GM21515 (cell line): Measurements from ENCODE around the gene EVI5.
"Not testable (repeated sequence)": the region's sequence is repeated elsewhere in the genome, so short reads cannot be mapped to it uniquely, and the experiment has no call there.

ENCODE experiments used
- ATAC-seq: cut with Tn5 transposase; IDR thresholded peaks from one replicate; pipeline ENCODE4 v1.9.1; 2021; ENCODE audit not compliant: unreplicated experiment

The EVI5 gene

DNA sequence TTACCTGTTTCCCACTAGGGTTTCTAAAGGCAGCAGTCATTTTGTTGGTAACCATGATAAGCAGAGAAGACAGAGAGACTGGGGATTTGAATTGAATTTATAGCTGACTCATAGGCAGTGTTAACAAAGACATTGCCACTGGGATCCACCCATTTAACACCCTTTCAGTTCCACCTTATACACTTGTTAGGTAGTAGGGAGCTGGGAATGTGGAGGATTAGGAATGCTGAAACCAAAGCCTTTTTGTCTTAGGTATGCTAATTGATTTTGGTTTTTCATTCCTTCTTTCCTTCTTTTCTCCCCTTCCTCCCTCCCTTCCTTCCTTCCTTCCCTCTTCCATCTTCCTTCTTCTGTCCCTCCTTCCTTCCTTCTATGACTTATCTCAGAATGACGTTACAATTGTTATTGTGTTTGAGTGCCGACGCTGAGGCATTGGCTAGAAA, 7.5 kb upstream of the EVI5 start:
- ATAC-seq: no peak

DNA sequence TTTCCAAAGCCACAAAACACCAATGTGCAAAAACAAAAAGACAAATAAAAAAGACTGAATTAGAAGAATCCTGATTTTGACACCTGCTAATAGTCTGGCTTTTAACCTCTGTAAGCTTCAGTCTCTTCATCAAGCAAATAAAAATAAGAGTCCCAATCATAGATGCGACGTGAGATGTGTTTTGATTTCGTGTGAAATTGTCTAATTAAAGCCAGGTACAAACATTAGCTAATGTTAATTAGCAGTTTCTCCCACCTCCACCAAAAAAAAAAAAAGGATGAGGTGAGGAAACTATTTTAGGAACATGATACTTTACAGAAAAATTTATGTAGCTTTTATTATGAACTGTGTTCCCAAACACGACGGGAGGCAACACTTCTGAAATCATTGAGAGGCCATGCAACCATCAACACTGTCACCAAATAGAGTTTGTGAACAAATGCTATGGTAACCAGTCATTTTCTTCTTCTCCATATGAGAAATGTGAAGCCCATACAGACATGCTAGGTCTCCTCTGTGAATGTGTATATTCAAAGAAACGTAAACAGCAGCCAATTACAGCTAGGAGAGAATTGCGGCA, 6.7 kb upstream of the EVI5 start:
- no peak for ATAC-seq

DNA sequence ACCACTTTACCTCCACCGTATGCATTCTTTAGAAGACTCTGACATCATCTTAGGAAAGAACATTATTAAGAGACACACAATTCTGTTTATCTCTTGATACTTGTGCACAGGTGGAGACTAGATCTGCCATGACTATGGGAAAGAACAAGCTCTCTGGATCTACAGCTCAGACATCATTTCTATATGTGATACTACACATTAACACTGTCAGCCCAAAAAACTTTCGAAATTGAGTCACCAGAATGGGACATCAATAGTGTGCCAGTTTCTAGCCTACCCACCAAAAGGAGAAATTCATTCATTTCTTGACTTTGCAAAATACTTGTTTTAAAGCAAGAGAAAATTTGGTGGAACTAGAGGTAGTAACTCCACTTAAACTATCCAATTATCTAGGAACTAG, 6.0 kb upstream of the EVI5 start:
- no peak for ATAC-seq

DNA sequence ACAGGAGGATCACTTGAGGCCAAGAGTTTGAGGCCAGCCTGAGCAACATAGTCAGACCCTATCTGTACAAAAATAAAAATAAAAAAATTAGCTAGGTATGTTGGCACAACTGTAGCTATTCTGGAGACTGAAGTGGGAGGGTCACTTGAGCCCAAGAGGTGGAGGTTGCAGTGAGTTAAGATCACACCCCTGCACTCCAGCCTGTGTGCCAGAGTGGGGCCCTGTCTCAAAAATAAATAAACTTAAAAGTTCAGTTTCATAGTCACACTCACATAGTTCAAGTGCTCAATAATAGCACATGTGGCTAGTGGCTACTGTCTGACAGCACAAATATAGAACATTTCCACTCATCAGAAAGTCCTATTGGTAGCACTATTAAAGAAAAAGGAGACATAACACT, 5.2 kb upstream of the EVI5 start:
- ATAC-seq: no peak

DNA sequence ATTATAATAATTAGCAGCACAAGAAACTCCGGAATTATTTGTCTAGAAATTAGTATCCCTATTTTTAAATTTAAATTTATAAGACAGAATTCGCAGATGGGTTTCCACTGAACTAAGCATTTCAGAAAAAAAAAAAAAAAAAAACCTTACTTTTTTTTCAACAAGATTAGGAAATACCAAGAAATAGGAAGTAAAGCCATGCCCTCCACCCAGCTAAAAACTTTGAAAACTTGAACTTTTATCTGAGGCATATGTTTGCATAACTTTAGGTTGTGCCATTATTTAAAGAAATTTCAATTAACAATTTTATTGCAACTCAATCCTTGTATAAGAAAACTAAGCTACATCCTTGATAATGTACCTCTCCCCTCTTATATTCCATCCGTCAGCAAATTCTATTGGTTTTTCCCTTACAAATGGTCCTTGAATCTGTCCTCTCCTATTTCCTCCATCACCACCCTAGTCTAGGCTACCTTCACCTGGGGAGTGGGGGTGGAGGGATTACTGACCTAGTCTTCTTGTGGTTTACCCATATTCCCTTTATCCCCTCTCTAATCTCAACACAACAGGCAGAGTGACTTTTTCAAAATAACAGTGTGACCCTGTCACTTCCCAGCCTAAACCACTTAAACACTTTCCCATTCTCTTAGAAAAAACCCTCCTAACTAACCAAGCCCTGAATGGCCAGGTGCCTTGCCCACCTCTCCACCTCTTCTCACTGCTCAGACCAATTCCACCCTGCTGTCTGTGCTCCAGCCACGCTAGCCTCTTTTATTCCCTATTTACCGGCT, 1.4 kb upstream of the EVI5 start:
- ATAC-seq: no peak

DNA sequence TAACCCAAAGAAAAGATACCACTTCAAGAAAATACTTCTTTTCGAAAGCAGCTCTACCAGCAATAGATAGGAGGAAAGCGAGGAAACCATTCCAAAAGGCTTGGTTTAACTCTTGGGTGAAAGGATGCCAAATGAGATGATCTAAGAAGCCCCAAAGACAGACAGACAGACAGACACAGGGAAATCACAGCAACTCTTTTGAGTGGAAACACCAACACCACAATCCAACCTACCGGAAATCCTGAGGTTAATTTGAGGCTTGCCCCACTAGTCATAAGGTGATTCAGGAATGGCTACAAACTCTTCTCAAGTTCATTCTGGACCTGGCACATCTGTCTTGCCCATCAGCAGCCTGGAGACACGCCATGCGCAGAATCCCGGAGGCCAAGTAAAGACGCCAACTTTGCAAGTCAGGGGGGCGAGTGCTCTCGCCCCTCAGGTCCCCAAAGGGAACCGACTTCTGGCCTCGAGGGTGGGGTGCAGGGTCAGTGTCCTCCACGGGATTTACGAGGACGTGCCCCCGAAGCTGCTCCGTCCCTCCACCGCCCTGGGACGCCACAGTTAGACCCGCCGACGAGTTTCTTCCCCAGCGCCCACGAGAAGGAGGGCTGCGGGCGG, 778 bp downstream of the EVI5 start:
- ATAC-seq: no peak

DNA sequence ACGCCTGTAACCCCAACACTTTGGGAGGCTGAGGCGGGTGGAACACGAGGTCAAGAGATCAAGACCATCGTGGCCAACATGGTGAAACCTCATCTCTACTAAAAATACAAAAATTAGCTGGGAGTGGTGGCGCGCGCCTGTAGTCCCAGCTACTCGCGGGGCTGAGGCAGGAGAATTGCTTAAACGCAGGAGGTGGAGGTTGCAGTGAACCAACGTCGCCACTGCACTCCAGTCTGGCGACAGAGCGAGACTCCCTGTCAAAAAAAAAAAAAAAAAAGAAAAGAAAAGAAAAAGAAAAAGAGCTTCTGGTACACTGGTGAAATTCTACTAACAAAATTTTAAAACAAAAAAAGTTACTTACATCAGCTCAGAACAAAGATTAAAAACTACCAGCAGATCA, 1.4 kb downstream of the EVI5 start:
- ATAC-seq: not testable (repeated sequence)

DNA sequence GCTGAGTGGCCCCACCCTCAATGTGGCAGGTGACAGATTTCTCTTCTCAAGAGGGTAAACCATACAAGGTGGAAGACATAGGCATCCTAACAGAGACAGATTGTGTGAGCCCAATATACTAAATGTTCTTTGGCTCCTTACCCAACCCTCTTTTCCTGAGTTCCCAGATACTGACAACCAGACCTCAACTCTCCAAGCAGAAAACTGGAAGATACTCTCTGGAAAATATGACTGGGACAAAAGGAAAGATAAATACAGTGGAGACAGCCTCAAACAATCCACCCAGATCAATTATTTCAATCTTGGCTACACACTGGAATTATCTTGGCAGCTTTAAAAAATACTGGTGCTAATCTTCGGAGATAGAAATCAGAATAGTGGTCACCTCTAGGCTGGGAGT, 6.5 kb downstream of the EVI5 start:
- no peak for ATAC-seq

DNA sequence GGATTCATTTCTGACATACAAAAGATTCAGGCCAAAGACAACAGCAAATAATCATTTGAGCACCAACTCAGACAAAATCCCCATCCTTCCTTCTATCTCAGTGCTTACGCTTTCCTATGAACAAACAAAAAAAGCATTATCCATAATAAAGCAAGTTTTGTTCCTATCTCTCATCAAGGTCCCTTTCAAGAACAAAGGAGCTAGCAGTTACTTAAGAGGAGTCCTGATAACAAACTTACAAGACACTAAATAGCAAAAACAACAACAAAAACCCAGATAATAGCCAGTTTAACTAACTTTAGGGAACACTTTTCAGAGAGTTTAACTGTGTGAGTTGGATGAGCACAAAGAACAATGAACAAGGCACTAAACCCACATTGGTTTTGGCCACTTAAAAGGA, 10.5 kb downstream of the EVI5 start:
- ATAC-seq: no peak

DNA sequence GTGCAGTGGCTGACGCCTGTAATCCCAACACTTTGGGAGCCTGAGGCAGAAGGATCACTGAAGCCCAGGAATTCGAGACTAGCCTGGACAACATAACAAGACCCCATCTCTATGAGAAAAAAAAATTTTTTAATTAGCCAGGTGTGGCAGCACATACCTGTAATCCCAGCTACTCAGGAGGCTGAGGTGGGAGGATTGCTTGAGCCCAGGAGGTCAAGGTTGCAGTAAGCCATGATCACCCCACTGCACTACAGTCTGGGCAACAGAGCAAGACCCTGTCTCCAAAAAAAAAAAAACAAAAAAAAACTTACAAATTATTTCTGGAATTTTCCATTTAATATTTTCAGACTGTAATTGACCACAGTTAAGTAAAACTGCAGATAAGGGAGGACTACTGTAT, 11.2 kb downstream of the EVI5 start:
- ATAC-seq: not testable (repeated sequence)

DNA sequence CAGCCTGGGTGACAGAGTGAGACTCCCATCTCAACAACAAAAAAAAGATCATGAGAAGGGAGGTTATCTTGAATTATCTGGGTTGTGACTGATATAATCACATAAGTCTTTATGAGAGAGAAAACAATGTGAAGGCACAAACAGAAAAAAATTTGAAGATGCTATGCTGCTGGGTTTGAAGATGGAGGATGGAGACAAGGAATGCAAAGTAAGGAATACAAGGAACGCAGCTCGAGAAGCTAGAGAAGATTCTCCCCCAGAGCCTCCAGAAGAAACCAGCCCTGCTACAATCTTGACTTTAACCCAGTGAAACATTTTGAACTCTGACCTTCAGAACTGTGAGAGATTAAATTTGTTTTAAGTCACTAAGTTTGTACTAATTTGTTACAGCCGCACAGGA, 15.1 kb downstream of the EVI5 start:
- ATAC-seq: no peak

DNA sequence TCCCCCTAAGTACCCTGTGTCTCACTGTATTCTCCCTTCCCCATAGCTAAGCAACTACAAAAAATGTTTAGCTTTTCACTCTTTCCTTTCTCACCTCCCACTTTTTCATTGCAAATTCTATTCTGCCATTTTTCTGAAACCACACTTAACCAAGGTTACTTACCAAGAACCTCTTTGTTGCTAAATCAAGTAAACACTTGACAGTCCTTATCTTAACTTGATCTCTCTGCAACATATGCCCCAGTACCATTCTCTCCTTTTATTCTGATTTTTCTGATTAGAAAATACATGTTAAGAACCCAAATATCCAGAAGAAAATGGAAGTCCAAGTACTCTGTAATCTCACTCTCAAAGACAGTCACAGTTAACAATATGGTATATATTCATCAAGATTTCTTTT, 16.0 kb downstream of the EVI5 start:
- no peak for ATAC-seq

DNA sequence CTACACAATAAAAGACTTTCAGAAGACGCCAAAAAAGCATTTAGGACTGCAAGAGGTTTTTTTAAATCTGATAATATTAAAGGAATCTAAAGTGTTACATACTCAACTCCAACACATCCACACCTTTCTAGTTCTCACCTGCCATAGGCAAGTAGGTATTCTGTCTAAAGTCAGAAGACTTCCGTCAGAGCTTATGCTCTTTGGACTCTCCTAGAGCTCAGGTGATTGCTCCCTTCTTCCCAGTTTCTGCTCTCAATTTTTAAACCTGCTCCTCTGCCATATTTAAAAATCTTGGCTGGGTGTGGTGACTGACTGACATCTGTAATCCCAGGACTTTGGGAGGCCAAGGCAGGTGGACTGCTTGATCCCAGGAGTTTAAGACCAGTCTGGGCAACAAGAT, 16.6 kb downstream of the EVI5 start:
- no peak for ATAC-seq

DNA sequence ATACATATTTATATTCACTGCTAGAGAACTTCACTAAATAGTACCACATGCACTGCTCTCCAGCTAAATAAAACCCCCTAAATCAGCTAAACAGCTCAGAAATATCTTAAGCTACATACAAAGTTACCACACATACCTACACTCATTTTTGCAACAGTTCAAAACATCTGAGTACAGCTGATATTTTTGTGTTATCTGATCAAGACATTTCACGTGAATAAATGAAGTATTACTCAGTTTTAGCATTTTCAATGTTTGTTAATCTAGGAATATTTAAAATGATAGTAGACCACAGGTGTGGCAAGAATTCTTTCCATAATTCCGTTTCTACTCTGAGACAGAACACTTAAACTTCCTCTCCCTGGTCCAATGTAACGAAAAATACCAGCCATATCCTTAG, 20.8 kb downstream of the EVI5 start:
- ATAC-seq: no peak

DNA sequence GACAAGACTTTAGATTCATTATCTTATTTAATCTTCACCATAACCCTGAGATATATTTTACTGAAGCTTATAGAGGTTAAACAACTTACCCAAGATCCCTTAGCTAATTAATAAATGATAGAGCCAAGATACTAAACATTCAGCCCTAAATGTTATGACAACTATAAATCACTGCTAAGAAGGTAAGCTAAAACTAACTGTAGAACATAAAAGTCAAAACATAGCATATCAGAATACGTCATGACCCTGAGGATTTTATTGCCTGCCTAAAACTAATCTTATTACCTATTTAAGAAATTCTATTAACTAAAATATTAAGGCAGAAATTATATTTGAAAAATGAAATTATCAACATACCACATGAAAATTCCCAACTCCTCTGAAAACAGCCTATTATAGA, 22.6 kb downstream of the EVI5 start:
- no peak for ATAC-seq

DNA sequence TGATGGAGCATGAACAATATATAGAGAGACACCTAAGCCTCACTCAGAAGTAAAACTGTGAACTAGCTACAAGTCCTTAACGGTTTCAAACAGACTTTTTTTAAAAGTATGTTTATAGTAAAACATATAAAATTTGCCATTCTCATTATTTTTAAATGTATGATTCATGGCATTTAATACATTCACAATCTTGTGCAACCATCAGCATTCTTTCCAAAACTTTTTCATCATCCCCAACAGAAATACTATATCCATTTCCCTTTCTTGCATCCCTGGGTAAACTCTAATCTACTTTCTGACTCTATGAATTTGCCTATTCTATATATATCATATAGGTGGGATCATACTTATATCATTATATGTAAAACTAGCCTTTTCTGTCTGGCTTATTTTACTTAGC, 25.5 kb downstream of the EVI5 start:
- ATAC-seq: no peak

DNA sequence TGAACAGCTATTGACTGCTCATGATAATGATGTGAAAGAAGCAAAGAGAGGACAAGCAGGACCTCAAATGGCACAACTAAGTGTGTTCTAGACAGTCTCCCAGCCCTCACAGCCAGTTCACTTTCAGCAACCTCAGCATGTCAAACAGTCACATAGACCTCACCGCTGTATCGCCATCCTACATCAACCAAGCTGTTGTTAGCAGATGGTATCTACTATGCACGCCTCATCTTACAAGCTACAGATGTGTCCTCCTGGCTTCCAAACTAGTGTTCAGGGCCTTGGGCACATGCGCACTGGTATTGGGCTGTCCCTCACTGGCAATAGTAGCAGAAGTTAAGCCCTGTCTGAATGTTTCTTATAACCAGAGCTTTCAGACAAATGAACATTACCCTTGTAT, 28.4 kb downstream of the EVI5 start:
- no peak for ATAC-seq

DNA sequence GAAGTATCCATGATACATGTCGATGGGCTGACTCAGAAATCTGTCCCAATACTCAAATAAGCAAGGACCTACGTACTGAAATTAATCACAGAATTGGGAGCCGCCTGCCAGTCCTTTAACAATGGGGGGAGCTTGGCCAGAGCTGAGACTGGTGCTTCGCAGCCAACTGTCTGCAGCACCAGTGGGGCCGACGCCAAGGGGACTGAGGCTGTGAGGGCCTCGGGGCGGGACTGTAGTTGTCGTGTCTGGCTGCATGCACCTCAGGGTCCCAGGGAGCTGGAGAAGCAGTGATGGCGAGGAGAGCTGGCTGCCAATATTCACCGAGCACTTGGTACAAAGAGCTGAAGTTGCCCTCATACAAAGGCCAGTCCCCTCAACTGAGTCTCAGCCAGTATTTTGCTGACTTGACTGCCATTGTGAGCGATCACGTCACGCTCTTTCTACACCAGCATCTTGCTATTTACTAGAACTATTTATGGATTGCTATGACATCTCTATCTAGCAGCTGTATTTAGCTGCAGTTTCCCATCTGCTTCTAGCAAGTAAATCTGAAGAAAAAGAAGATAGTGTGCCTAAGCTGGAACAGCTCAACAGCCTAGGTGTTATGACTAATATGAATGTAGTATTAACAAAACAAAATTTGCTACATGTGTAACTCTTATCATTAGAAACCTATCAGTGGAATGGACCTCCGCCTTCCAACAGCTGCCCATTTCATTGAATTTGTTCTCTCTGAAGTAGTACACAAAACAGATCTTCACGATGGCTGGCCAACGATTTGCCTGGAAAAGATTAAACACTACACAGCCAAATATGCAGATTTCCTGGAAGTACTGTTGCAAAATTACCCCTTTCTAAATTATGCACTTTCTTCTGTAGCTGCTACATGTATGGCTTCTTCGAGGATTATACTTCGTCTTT, 29.1 kb downstream of the EVI5 start:
- ATAC-seq: no peak

DNA sequence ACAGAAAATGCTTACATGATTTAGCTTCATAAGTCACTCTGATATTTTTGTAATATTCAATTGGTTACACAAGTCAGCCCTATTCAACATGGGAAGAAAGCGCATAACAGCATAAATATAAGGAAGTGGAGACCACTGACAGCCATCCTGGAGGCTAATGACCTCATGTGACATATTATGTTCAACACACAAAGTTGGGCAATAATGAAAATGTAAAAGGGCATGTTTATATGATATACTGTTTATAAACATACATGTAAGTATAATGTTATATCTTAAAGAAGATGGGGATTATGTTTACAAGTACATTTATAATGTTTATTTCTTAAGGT, 30.2 kb downstream of the EVI5 start:
- no peak for ATAC-seq

DNA sequence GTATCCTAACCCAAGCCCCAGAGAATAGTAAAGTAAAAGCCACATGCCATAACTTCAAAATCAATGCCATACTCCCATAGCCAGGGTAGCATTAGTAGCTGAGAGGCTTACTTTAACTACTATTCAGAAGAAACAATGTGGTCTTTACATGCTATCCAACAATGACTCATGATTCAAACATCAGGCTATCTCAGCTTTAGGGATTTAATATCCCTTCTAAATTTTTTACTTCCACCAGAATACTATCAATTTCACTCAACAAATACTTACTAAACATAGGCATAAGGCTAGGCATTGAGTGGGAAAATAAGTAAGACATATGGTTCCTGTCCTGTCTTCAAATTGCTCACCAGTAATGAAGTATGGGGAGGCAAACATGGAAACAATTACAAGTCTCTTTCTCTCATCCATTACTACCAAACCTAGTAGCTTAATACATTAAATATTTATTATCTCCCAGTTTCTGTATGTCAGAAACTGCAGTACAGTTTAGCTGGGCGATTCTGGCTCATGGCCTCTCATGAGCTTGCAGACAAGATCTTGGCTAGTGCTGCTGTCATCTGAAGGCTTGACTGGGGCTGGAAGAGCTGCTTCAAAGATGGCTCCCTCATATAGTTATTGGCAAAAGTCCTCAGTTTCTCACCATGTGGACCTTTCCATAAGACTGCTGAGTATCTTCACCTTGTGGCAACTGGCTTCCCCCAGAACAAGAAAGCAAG, 30.7 kb downstream of the EVI5 start:
- ATAC-seq: no peak

DNA sequence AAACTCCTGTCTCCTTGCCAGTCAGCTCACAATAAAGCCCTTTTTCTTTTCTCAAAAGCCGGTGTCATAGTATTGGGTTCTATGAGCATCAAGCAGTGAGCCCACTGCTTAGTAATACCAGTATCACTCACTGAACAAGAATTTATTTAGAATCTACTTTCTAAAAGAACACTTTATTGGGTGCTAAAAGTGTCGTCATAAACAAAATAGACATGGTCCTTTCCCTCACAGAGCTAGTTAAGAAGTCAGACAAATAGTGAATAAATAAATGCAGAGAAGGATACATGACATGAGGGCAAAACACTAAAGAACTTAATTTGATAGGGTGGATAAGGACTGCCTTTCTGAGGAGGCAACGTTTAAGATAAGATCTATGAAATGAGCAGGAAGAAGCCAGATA, 32.2 kb downstream of the EVI5 start:
- no peak for ATAC-seq
